Smooth muscle cell of the brain vasculature (primary cell): ENCODE results near the gene TCL1A.
"Not testable (repeated sequence)": the region's sequence is repeated elsewhere in the genome, so short reads cannot be mapped to it uniquely, and the experiment has no call there.

Experiments
- DNase-seq: peaks from one replicate; pipeline ENCODE4 v3.0.0-alpha.2; 2012; ENCODE audit warnings: low read depth, low spot score

TCL1A gene

GRCh38 chr14:95677179-95677835 lies 36.6 kb downstream of the TCL1A start:
- DNase-seq = no peak

DNA sequence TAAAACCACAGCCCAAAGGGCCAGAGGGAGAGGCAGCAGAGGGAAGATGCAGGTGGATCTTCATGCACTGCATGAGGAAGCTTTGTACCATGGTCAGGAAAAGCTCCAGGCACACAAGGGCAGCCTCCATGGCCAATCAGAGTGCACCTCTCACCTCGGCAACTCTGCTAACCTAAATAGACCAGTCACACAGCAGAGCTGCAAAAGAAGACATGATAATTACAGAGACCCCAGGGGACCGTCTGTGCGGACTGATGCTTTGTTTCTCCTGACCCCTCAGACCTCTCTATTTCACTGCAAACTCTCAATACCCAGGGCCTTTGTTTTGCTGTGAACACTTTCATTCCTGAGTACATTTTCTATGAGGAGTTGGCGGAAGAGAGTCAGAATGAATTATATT lies 38.4 kb downstream of the TCL1A start:
- no peak for DNase-seq

- DNase-seq = no peak
These were observed 39.3 kb downstream of the TCL1A start for GRCh38 chr14:95674613-95675012.

DNA sequence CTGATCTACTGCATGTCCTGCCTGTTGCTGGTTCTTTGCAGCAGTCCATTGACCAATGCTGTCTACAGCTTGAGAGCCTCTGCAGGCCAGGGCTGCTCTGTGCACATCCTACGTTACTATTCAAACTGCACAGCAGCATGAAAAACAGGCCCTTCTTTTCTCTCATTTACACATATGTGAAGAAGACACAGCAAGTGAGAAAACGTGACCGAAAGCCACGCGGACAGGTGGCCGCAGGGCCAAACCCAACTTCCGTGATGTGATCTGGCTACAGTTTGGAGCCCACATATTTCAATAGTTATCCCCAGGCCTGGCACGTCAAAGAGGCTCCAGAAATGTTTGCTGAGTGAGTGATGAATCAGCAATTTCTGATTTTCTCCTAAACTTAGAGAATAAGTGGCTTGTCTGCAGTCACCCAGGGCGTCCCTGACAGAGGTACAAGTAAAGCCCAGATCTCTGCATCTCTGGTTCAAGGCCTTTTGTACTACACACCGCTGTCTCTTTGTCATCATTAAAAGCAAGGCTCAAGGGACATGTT lies 45.6 kb downstream of the TCL1A start:
- DNase-seq = no peak

GRCh38 chr14:95667249-95667693 lies 46.7 kb downstream of the TCL1A start:
- no peak for DNase-seq

DNA sequence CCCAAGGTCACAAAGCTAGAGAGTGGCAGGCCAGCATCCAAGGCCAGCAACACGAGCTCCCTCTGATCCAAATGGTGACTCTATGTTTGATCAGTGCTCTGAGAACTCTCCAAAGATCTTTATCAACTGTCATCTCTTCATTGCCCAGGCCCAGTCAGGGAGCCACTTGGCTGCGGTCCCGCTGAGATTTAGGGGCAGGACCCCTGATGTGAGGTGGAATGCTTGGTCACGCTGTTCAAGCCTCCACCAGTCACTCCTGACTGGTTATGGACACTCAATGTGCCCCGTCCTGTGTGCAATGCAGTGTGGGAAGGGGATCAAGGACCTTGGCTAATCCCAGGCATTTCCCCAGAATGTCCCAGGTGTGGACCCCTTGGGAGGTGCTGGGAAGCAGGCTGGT lies 47.5 kb downstream of the TCL1A start:
- no peak for DNase-seq

- DNase-seq = not testable (repeated sequence)
These were observed 48.4 kb downstream of the TCL1A start for GRCh38 chr14:95665530-95665929.

DNA sequence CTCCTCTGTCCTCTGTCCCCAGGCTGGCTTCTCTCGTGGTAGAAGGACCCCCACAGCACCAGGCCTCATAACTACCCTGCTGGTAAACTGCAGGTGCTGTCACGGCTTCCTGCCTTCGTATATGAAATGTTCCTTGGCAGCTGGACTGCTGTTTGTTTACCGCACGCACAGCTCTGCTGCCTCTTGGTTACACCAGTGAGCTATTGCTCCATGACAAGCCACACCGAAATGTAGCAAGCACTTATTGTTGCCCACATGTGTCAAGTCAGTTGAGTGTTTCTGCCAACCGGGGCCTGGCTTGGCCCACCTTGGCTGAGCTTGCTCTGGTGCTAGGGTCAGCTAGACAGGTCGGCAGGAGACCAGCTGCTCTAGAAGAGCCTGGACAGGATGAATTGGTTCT lies 49.4 kb downstream of the TCL1A start:
- no peak for DNase-seq

- no peak for DNase-seq
These were observed 49.9 kb downstream of the TCL1A start for GRCh38 chr14:95664066-95664465.

DNA sequence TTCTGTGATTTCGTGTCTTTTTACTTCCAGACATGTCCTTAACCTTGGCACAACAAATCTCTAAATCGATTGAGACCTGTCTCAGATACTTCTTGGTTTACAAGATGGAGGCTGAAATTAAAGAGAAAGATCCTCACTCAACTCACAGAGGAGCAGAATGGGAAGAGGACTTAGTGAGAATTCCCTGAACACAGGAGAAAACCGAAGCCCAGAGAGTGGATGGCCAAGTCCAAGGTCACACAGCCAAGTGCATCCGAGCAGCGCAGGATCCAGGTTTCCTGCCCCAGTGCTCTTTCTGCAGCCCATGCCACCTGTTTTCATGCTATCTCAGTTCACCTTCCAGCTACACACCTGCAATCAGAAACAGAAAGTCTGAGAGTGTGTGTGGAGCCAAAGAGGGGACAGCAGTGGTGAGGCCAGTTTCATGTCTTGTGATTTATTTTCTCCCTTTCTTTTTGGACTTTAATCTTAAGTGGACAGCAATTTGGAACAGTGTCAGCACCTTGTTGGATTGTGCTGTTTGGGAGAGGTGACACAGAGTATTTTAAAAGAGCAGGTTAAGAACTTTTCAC lies 50.6 kb downstream of the TCL1A start:
- DNase-seq = no peak

GRCh38 chr14:95662376-95663186 lies 51.3 kb downstream of the TCL1A start:
- DNase-seq = no peak

DNA sequence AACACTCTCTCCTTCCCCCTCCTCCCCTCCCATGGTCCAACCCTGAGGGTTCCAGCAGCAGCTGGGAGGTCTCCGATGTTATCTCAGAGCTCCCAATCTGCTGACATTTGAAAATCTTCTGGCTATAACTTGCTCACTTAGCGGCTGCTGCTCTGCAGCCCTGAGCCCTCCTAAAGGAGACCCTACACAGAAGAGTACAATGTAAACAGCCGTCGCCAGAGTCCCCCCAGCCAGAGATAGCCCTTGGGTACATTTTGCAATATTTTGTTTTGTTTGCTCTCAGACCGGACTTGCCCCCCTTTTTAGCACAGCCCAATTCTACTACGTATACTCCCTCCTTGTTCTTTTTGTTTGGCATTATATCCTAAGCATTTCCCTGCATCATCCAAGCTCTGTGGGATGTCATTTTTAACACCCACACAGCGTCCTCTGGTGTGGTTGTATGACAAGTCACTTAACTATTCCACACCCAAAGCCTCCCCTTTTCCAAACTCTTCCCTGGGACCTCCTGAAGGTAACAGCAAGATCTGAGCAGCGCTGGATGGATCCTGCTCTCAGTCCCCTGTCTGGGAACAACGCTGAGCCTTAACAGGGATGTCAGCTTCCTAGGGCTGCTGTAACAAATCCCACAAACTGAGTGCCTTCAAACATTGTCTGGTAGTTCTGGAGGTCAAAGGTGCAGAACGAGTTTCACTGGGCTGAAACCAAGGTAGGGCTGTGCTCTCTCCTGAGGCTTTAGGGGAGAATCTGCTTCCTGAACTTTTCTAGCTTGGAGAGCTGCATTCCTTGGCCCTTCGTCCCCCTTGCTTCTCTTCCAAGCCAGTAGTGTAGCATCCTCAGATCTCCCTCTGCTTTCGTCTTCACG lies 53.0 kb downstream of the TCL1A start:
- DNase-seq = no peak

- no peak for DNase-seq
These were observed 53.9 kb downstream of the TCL1A start for GRCh38 chr14:95659990-95660385.
